HEK293T (cell line): ENCODE measurements around the gene EP300.
"Not testable (repeated sequence)": the region's sequence is repeated elsewhere in the genome, so short reads cannot be mapped to it uniquely, and the experiment has no call there.

Experiments used
- CTCF ChIA-PET: fragments of 350-600 bp; formaldehyde crosslinking; extraction: SDS; loops from one replicate; lab custom pipeline; 2021; ENCODE audit warnings: antibody characterized with exemption, inconsistent platforms; lab: Yijun Ruan, JAX
- POLR2A ChIA-PET: fragments of 350-600 bp; formaldehyde crosslinking; extraction: SDS; loops from one replicate; lab custom pipeline; 2020; ENCODE audit warnings: antibody characterized with exemption, inconsistent platforms; lab: Yijun Ruan, JAX
- DNase-seq: peaks from one replicate; pipeline ENCODE4 v3.0.0; 2012; ENCODE audit warnings: mixed read lengths; ENCODE audit errors: extremely low spot score
- ARNT ChIP-seq: fragments of 450-650 bp; IDR thresholded peaks from 2 replicates; pipeline ENCODE4 v1.6.1; 2017; ENCODE audit warnings: mild to moderate bottlenecking
- BHLHE40 ChIP-seq: fragments of 450-650 bp; IDR thresholded peaks from 2 replicates; pipeline ENCODE4 v1.6.1; 2016; ENCODE audit warnings: mild to moderate bottlenecking, moderate library complexity, borderline replicate concordance
- CTBP1 ChIP-seq: fragments of 450-650 bp; IDR thresholded peaks from 2 replicates; pipeline ENCODE4 v1.6.1; 2016; ENCODE audit warnings: borderline replicate concordance
- ELF4 ChIP-seq: fragments of 450-650 bp; IDR thresholded peaks from 2 replicates; pipeline ENCODE4 v1.6.1; 2017; ENCODE audit warnings: antibody characterized with exemption
- FOXA1 ChIP-seq: fragments of 450-650 bp; IDR thresholded peaks from 2 replicates; pipeline ENCODE4 v1.6.1; 2016; ENCODE audit warnings: mild to moderate bottlenecking
- FOXK2 ChIP-seq: fragments of 450-650 bp; IDR thresholded peaks from 2 replicates; pipeline ENCODE4 v1.6.1; 2016; ENCODE audit warnings: mild to moderate bottlenecking
- FOXM1 ChIP-seq: fragments of 450-650 bp; IDR thresholded peaks from 2 replicates; pipeline ENCODE4 v1.6.1; 2017; ENCODE audit warnings: mild to moderate bottlenecking, borderline replicate concordance
- HDGF ChIP-seq: fragments of 450-650 bp; IDR thresholded peaks from 2 replicates; pipeline ENCODE4 v1.6.1; 2017; ENCODE audit warnings: antibody characterized with exemption, borderline replicate concordance
- L3MBTL2 ChIP-seq: fragments of 450-650 bp; conservative IDR thresholded peaks from 2 replicates; pipeline ENCODE4 v1.6.1; 2016; ENCODE audit warnings: mild to moderate bottlenecking
- LEF1 ChIP-seq: fragments of 450-650 bp; IDR thresholded peaks from 2 replicates; pipeline ENCODE4 v1.6.1; 2017; ENCODE audit warnings: mild to moderate bottlenecking, borderline replicate concordance
- NFRKB ChIP-seq: fragments of 450-650 bp; IDR thresholded peaks from 2 replicates; pipeline ENCODE4 v1.6.1; 2016; ENCODE audit warnings: mild to moderate bottlenecking, moderate library complexity
- SP1 ChIP-seq: fragments of 450-650 bp; IDR thresholded peaks from 2 replicates; pipeline ENCODE4 v1.6.1; 2017
- SUZ12 ChIP-seq: fragments of 450-650 bp; IDR thresholded peaks from 2 replicates; pipeline ENCODE4 v1.6.1; 2016; ENCODE audit warnings: mild to moderate bottlenecking
- TARDBP ChIP-seq: fragments of 450-650 bp; IDR thresholded peaks from 2 replicates; pipeline ENCODE4 v1.6.1; 2016
- ZNF384 ChIP-seq: fragments of 450-650 bp; IDR thresholded peaks from 2 replicates; pipeline ENCODE4 v1.6.1; 2016
- TF ChIP-seq, protein P1 (sequence below): fragments of 450-650 bp; IDR thresholded peaks from 2 replicates; pipeline ENCODE4 v1.6.1; 2016

Gene EP300

DNA sequence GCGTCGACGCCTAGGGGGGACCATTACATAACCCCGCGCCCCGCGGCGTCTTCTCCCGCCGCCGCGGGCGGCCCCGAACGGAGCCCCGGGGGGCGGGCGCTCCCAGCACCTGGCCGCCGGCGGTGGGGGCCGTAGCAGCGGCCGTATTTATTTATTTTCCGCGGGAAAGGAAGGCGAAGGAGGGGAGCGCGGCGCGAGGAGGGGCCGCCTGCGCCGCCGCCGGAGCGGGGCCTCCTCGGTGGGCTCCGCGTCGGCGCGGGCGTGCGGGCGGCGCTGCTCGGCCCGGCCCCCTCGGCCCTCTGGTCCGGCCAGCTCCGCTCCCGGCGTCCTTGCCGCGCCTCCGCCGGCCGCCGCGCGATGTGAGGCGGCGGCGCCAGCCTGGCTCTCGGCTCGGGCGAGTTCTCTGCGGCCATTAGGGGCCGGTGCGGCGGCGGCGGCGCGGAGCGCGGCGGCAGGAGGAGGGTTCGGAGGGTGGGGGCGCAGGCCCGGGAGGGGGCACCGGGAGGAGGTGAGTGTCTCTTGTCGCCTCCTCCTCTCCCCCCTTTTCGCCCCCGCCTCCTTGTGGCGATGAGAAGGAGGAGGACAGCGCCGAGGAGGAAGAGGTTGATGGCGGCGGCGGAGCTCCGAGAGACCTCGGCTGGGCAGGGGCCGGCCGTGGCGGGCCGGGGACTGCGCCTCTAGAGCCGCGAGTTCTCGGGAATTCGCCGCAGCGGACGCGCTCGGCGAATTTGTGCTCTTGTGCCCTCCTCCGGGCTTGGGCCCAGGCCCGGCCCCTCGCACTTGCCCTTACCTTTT is at the start of gene EP300:
Gene EP300 (plus strand): TSS at position 570 of the 795 bp plus-strand sequence. CDS start 413 bp downstream, outside the sequence.
- TF ChIP-seq FOXM1 = peak; percentile 50; the same call in 1 of the 2 replicates
- TF ChIP-seq, protein P1, sequence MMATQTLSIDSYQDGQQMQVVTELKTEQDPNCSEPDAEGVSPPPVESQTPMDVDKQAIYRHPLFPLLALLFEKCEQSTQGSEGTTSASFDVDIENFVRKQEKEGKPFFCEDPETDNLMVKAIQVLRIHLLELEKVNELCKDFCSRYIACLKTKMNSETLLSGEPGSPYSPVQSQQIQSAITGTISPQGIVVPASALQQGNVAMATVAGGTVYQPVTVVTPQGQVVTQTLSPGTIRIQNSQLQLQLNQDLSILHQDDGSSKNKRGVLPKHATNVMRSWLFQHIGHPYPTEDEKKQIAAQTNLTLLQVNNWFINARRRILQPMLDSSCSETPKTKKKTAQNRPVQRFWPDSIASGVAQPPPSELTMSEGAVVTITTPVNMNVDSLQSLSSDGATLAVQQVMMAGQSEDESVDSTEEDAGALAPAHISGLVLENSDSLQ = no peak
- TF ChIP-seq ELF4 = no peak
- CTCF ChIA-PET = interaction anchor here (0.5 to 0.7 kb wide), 2 partner anchors 362 to 436 kb away, joined by 4 read pairs; no protein-coding TSS in a partner anchor
- POLR2A ChIA-PET = interaction anchor here (0.6 to 6.2 kb wide), 8 partner anchors 29 to 170 kb away, joined by 3 to 55 read pairs (median 4); partner anchors contain the start of gene RBX1
- peak; percentile 54 for DNase-seq

DNA sequence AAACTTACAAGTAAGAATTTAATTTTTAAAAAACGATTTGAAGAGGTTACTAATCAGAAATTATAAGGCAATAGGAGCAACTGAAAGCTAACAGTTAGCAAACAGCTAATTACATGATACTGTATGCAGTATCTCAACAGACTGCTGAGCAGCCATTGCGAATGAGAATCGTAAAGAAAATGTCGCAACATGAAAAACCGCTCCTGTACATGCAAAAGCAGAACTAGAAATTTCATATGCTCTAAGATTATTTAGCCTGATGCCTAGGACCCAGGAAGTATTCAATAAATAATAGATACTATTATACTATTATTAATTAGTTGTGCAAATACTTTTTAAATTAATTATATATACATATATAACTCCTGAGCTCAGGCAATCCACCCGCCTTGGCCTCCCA is 48.7 kb upstream of the EP300 start:
- TF ChIP-seq SP1 = no peak
- no peak for TF ChIP-seq LEF1
- TF ChIP-seq L3MBTL2 = no peak
- TF ChIP-seq FOXA1 = no peak
- TF ChIP-seq FOXK2 = no peak
- no peak for TF ChIP-seq TARDBP
- no peak for TF ChIP-seq BHLHE40
- no peak for TF ChIP-seq CTBP1
- no peak for TF ChIP-seq SUZ12
- no peak for TF ChIP-seq HDGF
- TF ChIP-seq ELF4 = no peak
- TF ChIP-seq ZNF384 = no peak
- TF ChIP-seq FOXM1 = no peak
- TF ChIP-seq NFRKB = no peak
- CTCF ChIA-PET = no interaction called here
- no peak for DNase-seq
- POLR2A ChIA-PET = interaction anchor here (1.2 to 1.6 kb wide), 2 partner anchors 21 to 92 kb away, joined by 4 read pairs; no protein-coding TSS in a partner anchor

DNA sequence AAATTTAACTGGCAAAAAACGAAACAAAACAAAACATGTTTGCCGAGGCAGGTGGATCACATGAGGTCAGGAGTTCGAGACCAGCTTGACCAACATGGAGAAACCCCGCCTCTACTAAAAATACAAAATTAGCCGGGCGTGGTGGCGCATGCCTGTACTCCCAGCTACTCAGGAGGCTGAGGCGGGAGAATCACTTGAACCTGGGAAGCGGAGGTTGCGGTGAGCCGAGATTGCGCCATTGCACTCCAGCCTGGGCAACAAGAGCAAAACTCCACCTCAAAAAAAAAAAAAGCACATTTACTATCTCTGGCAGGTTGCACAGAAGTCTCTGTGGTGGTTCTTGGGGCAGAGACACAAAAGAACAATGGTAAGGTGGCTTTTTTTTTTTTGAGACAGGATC is 46.8 kb upstream of the EP300 start:
- DNase-seq, CTCF ChIA-PET: not testable (repeated sequence)
- POLR2A ChIA-PET = interaction anchor here (1.6 kb wide), 1 partner anchor 94 kb away, joined by 4 read pairs; no protein-coding TSS in a partner anchor

DNA sequence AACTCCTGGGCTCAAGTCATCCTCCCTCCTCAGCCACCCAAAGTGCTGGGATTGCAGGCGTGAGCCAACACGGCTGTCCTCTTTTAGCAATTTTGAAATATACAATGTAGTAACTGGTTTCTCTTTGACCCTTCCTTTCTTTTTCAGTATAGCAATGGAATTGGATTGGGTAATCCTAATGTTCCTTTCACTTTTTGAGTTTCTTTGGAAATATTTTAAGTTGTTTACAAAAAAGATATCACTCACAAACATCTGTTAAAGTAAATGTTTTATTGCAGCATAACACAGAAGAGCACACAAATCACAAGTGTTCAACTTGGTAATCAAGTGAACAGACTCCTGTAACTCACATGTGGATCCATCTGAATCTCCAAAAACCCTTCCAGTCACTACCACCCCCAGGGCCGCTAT is 44.6 kb upstream of the EP300 start:
- ChIA-PET CTCF (no interaction called here), POLR2A (interaction anchor here (2.1 kb wide), 1 partner anchor 96 kb away, joined by 14 read pairs; the partner anchor contains the start of gene RBX1)
- no peak for DNase-seq
- TF ChIP-seq SP1 (no peak), HDGF (no peak), LEF1 (no peak), SUZ12 (no peak), BHLHE40 (no peak), NFRKB (no peak), FOXA1 (no peak), ZNF384 (no peak), L3MBTL2 (no peak), FOXM1 (no peak), ELF4 (no peak), TARDBP (no peak), ARNT (no peak), FOXK2 (no peak)
- TF ChIP-seq, protein P1 = no peak

DNA sequence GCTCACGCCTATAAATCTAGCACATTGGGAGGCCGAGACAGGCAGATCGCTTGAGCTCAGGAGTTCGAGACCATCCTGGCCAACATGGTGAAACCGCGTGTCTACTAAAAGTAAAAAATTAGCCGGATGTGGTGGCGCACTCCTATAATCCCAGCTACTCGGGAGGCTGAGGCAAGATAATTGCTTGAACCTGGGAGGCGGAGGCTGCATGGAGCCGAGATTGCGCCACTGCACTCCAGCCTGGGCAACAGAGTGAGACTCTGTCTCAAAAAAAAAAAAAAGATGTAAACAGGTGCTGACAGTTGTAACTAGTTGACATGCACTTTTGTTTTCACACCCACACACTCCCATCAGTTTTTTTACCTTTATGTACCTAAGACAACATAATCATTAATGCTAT is 44.0 kb upstream of the EP300 start:
- POLR2A ChIA-PET = interaction anchor here (0.6 to 2.1 kb wide), 5 partner anchors 13 to 97 kb away, joined by 3 to 14 read pairs (median 4); partner anchors contain the start of genes EP300 and RBX1
- DNase-seq, CTCF ChIA-PET: not testable (repeated sequence)

DNA sequence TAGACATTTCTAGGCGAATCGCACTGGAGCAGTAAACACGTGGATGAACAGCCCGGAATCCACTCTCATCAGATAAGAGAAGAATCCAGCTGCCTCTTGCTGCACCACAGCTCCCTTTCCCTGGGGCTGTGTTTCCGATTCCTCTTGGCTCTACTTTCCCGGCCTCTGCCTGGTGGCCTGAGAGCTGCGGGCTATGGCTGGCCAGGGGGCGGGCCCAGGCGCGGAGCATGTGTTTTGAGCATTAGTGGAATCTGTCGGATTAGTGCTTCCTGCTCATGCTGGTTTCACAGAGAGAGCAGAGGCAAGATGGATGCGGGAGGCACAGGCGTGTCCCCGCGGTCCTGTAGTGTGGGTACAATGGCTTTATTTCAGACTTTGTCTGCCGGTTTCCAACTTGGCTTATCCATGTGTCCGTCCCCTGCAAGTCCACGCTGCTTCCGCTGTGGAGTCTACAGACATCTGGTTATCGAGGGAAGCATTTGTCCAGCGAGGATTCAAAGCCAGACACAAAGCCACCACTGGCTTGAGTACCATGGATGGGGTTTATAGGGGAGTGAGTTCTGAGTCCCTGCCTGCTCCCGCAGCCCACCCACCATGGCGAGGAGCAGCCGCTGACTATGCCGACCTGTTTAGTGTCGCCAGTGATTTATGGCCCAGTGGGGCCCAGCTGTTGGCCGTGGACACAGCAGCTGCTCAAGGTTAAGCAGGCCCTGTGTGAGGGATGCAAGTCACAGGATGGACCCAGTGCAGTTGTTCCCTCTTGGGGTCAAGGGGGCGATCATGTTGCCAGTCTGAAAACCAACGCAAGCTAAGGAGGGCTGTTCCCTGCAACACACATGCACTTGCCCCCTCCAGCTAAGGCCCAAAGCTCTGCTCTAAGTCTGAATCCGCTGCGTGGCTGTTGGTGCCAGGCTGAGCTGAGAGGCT is 43.3 kb upstream of the EP300 start:
- TF ChIP-seq, protein P1 = peak; percentile 82
- no peak for TF ChIP-seq LEF1
- no peak for TF ChIP-seq SUZ12
- CTCF ChIA-PET = no interaction called here
- peak; percentile 65 for DNase-seq
- POLR2A ChIA-PET = interaction anchor here (0.6 to 2.1 kb wide), 7 partner anchors 12 to 97 kb away, joined by 3 to 14 read pairs (median 4); partner anchors contain the start of genes EP300 and RBX1

DNA sequence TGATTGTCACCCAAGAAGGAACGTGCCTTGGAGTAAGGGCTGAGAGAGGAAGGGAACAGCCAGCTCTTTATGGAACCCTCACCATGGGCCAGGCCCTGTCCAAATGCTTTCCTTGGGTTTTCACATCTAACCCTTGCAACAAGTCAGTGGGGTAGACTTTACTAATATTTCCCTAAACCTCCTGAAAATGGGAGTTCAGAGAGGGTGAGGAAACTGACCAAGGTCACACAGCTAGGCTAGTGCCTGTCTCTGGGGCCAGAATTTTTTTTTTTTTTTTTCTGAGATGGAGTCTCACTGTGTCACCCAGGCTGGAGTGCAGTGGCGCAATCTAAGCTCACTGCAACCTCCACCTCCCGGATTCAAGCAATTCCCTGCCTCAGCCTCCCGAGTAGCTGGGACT is 42.6 kb upstream of the EP300 start:
- DNase-seq, CTCF ChIA-PET: not testable (repeated sequence)
- POLR2A ChIA-PET = interaction anchor here (1.2 to 2.1 kb wide), 5 partner anchors 13 to 98 kb away, joined by 3 to 14 read pairs (median 4); partner anchors contain the start of genes EP300 and RBX1
